Hematopoietic multipotent progenitor cell treated with erythropoietin and hydrocortisone succinate and interleukin-3 and kit ligand, for 6 days (in vitro differentiated cells): Measurements from ENCODE around the gene CLCNKA.
A peak's percentile ranks its signal among the peaks of the same experiment; 100 is the strongest.
"Not testable (repeated sequence)": the region's sequence is repeated elsewhere in the genome, so short reads cannot be mapped to it uniquely, and the experiment has no call there.

Experiments used
- DNase-seq: peaks from one replicate; pipeline ENCODE4 v3.0.0-alpha.2; 2015

Gene CLCNKA

DNA sequence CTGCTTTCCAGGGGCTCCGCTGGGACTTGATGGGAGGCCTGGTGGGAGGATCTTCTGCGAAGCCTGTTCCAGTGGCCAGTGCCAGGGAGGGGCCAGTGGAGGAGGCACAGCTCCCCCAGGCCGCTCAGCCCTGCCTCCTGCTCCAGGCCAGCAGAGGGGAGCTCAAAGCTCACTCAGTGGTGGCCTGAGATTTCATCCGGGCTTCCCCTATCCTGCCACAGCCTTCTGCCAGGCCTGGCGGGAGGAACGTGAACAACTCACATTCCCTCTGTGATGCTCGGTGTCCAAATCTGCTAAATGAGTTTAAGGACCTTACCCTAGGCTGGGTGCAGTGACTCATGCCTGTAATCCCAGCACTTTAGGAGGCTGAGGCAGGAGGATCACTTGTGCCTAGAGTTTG is 25.0 kb downstream of the CLCNKA start:
- DNase-seq, result no peak

DNA sequence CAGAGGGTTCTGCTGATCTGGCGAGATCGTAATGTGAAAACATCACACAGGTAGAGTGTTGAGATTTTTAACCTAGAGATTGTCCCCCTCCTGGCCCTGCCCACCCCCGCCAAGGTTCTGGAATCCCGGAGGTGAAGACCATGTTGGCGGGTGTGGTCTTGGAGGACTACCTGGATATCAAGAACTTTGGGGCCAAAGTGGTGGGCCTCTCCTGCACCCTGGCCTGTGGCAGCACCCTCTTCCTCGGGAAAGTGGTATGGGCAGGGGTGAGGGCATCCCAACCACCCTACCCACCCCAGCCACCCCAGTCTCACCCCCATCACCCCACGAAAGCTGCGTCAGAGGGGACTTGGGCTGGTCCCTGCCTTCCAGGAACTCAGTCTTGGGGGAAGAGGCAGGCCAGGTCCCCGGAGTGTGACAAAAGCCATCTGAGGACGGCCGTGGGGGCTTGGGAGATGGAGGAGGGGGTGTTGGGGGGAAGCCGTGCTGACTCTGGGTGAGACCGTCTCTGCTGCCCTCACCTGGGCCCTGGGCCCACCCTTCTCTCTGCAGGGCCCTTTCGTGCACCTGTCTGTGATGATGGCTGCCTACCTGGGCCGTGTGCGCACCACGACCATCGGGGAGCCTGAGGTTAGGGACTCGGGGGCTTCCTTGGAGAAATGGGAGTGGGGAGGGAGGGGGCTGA is 26.1 kb downstream of the CLCNKA start:
- DNase-seq, result no peak

GRCh38 chr1:16048573-16049189 is 26.8 kb downstream of the CLCNKA start:
- DNase-seq, result peak; percentile 93

DNA sequence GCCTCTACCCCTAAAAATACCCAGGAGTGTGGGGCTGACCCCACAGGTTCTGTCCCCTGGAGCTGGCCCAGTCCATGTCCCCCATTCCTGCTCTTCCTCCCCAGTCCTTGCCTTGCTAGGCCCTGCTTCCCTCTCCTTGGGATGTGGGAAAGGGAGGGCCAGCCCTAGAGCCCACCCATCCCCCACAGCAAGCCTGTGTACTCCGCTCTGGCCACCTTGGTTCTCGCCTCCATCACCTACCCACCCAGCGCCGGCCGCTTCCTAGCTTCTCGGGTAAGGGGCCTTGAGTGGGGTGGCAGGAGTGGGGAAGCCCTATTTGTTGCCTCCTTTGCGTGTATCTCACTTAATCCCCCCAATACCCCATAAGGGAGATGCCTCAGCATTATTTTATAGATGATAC is 28.5 kb downstream of the CLCNKA start:
- DNase-seq, result no peak

DNA sequence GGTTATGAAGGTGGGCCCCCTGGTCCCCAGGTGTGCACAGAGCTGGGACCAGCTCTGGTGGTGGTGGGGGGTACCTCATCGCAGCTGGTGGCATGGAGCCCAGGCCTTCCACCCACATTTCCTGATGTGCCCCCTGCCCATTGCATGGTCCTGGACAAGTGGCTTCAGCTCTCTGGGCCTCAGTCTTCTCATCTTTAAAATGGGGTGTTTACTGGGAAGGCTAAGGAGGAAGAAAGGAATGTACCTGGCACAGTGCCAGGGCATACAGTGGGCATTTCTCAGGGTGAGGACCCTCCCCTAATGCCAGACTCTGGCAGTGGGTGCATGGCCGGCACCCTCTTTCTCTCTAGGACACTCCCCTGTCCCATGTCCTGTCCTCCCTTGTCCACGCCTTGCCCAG is 29.2 kb downstream of the CLCNKA start:
- DNase-seq, result no peak

DNA sequence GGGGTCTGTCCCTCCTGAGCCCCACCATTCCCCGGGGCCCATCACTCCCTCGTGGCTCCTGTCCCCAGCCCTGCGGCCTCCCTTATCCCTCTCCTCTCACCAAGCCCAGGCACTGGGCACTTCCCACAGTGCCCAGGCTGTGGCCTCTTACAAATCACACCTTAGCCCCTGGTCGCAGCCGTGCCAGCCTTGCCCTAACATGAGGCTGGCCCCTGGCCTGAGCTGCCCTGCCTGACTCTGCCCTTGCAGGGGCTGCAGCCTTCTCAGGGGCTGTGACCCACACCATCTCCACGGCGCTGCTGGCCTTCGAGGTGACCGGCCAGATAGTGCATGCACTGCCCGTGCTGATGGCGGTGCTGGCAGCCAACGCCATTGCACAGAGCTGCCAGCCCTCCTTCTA is 30.1 kb downstream of the CLCNKA start:
- not testable (repeated sequence) for DNase-seq

GRCh38 chr1:16053781-16054502 is 32.1 kb downstream of the CLCNKA start:
- DNase-seq, result peak; percentile 95

DNA sequence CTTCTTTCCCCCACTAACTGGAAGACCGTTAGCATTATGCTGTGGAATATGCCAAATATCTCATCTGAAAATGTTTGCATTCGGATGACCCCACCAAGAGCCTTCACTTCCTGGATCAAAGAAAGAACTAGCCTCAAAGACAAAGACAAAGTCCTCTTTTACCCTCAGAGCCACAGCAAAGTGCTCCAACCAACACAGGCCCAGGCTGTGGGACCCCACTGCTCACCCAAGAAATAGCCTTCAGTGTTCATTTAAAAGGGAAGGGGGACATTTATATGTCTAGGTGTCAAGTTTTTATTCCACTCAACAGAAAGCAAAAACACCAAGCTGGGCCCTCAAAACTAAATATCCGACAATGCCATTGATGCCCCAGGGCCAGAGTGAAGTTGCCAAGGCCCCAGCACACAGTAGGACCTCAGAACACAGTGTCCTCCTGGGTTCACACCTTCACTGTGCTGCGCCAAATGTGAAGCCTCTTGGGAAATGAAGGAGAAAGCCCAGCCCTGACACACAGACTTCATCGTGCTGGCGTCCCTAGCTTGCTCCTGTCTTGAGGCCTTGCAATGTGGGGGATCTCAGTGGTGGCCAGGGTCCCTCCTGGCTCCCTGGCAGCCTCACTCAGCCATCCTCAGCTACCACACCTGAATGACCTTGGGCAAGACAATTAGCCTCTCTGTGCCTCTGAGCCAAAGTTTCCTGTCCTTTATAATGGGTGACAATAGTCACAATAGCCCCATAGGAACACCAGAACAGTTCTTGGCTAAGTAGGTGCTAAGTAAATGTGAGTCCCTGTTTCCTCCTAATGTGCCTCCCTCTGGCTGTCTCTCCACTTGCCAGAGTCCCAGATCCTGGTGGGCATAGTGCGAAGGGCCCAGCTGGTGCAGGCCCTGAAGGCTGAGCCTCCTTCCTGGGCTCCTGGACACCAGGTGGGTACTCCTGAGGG is 33.0 kb downstream of the CLCNKA start:
- no peak for DNase-seq

DNA sequence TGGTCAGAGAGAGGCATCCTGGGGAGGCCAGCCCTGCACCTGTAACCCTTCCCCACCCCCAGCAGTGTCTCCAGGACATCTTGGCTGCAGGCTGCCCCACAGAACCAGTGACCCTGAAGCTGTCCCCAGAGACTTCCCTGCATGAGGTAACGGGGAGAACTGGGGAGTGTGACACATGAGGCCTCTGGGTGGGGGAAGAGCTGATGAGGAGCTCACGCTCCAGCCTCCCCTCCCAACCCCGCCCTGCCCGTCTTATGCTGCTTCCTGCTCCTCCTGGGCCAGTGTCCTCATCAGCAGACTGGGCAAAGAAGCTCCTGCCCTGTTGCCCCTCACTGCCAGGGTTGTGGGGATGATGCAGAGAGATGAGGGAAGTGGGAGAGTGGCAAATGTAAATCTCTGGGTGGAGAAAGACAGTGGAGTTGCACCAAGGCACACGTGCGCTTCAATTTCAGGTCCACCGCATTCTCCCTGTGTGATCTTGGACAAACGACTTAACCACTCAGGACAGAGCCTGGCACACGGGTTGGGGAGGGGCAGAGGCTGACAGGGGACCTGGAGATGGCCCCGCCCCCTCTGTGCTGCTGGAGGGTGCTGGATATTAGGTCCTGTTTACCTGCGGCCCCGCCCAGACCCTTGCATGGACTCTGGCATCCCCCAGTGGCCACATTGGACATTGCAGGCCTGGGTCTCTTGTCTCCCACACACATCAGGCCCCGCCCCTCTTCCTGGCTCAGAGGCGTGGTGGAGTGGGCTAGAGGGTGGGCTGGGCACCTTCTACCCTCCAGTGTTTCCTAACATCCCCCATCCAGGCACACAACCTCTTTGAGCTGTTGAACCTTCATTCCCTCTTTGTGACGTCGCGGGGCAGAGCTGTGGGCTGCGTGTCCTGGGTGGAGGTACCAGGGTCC is 34.0 kb downstream of the CLCNKA start:
- DNase-seq, result peak; percentile 93

GRCh38 chr1:16056521-16056912 is 34.7 kb downstream of the CLCNKA start:
- DNase-seq, result not testable (repeated sequence)

GRCh38 chr1:16057314-16057915 is 35.6 kb downstream of the CLCNKA start:
- not testable (repeated sequence) for DNase-seq

- DNase-seq, result not testable (repeated sequence)
Observed at GRCh38 chr1:16058394-16059120, 36.7 kb downstream of the CLCNKA start.

DNA sequence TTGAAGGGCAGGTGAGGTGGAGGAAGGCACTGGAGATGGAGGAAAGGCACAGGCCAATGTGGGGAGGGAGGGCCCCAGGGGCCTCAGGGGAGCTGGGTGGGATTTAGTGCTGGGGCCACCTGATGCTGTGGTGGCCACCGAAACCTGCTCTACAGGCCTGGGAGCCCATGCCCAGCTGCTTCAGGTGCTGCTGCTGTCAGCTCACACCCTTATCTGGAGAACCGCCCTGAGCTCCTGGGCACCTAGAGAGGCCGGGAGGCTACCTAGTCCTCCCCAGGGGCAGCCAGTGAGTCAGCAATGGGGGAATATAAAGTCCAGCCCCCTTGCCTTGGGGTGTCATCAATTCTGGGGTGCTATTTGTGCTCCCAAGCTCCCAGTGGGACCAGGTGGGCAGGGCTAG is 39.4 kb downstream of the CLCNKA start:
- no peak for DNase-seq

- not testable (repeated sequence) for DNase-seq
Observed at GRCh38 chr1:16061989-16062686, 40.3 kb downstream of the CLCNKA start.

DNA sequence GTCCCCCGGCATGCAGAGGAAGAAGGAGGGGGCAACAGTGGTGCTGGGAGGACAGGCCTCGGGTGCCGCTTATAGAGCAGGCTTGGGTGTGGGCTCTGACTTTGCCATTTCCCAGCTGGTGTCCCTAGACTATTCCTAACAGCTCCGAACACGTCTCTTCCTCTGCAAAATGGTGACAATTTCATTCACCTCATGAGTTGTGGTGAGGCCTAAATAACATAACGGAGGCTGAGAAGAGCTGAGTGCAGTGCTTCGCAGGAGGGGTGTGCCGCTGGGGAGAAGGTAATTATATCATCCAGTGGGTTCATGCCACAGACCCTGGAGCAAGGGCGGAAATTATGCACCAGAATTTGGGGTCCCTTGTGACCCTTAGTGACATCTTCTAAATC is 40.8 kb downstream of the CLCNKA start:
- not testable (repeated sequence) for DNase-seq

DNA sequence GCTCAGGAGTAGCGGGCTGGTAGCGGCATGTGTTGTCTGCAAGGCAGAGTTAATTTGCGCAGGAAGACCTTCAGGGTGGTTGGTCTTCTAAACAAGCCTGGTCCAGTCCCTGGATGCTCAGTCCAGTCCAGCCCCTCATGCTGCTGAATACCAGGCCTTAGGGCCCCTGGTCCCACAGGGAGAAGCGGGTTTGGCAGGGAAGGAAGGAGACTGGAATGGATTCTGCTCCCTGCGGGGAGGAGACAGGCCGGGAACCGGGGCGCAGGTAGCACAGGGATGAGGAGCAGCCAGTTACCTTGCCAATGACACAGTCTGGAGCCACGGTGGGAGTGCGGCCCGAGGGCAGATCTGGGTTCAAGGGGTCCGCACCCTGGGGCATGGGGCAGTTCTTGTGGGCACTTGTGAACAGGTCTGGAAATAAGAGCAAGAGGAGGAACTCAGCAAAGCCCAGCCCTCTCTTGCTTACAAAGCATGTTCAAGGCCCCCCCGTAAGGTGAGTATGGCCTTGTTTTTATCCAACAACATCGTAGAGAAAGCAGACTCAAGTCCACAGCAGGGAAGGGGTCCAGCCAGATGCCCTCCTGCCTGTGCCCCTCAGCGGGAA is 41.5 kb downstream of the CLCNKA start:
- no peak for DNase-seq

- DNase-seq, result no peak
Observed at GRCh38 chr1:16063921-16064320, 42.1 kb downstream of the CLCNKA start.

DNA sequence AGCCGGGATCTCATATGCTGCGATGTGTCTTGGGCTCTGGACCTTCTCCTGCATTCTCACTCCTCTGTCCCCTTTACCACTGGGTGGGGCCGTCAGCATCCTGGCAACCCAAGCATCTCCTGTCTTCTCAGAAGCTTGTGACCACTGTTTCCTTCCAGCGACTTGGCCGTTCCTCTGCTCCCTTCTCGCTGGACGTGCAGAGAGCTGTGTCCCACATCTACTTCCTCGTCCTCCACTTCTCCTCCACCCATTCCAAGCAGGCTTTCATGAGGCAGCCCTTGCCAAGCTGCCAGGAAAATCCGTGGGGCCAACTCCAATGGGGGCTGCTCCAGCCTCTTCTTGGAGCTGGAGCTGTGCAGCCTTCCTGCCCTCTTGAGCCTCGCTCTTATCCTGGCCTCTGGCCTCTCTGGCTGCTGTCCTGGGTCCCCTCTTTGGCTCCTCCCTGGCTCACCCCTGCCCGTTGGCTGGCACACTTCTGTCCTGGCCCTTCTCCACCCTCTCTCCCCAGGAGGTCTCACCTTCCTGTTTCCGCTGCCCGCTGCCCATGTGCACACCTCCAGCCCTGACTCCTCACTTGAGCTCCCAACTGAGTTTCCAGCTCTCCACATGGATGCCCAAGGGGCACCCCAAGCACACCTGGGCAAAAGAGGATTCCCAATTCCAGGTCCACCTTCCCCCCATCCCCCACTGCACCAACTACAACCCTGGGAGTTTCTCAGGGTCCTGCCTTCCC is 42.9 kb downstream of the CLCNKA start:
- DNase-seq, result no peak

GRCh38 chr1:16065269-16065576 is 43.4 kb downstream of the CLCNKA start:
- DNase-seq, result no peak
